Mammary epithelial cell (primary cell): ENCODE results near the gene PARD3B.

Experiments
- CTCF ChIP-seq, 2 donors: IDR thresholded peaks in 1 of 2; conservative IDR thresholded peaks in 1 of 2; 2 replicates each; pipeline ENCODE4 v1.5.1; 2011 to 2012; ENCODE audit warnings: inconsistent platforms in 2 of 2, low read length in 2 of 2, mild to moderate bottlenecking in 2 of 2, control low read depth in 1 of 2, low read depth in 1 of 2; ENCODE audit not compliant: insufficient read depth in 1 of 2; ENCODE audit errors: extremely low read depth in 1 of 2
- EZH2 ChIP-seq: IDR thresholded peaks from 2 replicates; pipeline ENCODE4 v1.6.1; 2012; ENCODE audit warnings: low read length, inconsistent platforms, borderline replicate concordance

GRCh38 chr2:204748286-204748685 is 203.0 kb downstream of the PARD3B start:
- no peak for TF ChIP-seq CTCF (conservative IDR thresholded peaks at IDR 0.05 in 1 of 2, IDR thresholded peaks at IDR 0.05 in 1 of 2; ENCODE audit: extremely low read depth in 1 of 2, insufficient read depth in 1 of 2, low read depth in 1 of 2, low read length in 2 of 2)
- TF ChIP-seq EZH2 = no peak
